ENCODE results near the gene CHPT1. TPM values are rescaled to one million over a fixed set of nuclear protein-coding genes. Genes with fewer than 3 reads are reported as not detected.
"Not testable (repeated sequence)": the region's sequence is repeated elsewhere in the genome, so short reads cannot be mapped to it uniquely, and the experiment has no call there.

The CHPT1 gene
- total RNA-seq, 3 donors from 2014 or later (not counting 1 experiment from before 2014, with no cell fraction given), result 3.9 to 23.6 (median 7.3) TPM

DNA sequence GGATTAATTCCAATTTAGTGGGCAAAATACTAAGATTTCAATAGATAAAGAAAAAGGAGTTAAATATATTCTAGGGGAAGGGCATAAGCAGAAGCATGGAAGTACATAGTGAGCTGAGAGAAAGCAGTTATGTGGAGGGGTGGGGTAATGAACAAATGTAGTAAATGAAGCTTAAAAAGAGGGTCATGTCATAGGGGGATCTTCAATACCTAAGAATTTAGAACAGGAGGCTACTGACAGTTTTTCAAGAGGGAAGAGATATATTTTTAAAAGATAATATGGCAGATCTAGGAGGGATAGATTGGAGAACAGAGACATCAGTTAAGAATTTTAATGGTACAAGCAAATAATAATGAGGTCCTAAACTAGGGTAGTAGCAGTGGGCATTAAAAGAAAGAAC is 32.4 kb downstream of the CHPT1 start:
- Mint-ChIP-seq H3K4me1 (no peaks in the 10 kb centered on the region), H3K27me3 (ENCODE audit: low read depth in 2 of 2) (no peaks in the 10 kb centered on the region)

DNA sequence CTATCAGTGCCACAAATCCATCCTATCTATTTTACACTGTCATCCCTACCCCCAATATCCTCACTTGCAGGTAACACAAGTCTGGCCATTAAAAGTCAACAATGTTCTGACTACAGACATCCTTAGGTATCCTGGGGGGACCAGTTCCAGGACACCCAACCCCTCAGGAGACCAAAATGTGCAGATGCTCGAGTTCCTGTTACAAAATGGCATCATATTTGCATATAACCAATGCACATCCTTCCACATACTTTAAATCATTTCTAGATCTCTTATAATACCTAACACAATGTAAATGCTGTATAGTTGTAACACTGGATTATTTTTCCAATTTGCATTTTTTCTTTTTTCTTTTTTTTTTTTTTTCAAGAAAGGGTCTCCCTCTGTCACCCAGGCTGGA is 34.9 kb downstream of the CHPT1 start:
- H3K36me3 ChIP-seq (ENCODE audit: control insufficient read depth, insufficient read depth, low read length), result peaks cover 27% of the 10 kb centered on the region
- intact Hi-C loops (cut with micrococcal nuclease), result no loop called here
- DNase-seq (no peak), ATAC-seq (no peak)
- no peaks in the 10 kb centered on the region for H3K27me3 ChIP-seq (ENCODE audit: control insufficient read depth, insufficient read depth, low read length)
- no peaks in the 10 kb centered on the region for H3K36me3 Mint-ChIP-seq
- H3K27ac ChIP-seq (ENCODE audit: low read length), result no peak overlapping the region
- no peaks in the 10 kb centered on the region for H3K4me1 Mint-ChIP-seq
- TF ChIP-seq, protein P1, sequence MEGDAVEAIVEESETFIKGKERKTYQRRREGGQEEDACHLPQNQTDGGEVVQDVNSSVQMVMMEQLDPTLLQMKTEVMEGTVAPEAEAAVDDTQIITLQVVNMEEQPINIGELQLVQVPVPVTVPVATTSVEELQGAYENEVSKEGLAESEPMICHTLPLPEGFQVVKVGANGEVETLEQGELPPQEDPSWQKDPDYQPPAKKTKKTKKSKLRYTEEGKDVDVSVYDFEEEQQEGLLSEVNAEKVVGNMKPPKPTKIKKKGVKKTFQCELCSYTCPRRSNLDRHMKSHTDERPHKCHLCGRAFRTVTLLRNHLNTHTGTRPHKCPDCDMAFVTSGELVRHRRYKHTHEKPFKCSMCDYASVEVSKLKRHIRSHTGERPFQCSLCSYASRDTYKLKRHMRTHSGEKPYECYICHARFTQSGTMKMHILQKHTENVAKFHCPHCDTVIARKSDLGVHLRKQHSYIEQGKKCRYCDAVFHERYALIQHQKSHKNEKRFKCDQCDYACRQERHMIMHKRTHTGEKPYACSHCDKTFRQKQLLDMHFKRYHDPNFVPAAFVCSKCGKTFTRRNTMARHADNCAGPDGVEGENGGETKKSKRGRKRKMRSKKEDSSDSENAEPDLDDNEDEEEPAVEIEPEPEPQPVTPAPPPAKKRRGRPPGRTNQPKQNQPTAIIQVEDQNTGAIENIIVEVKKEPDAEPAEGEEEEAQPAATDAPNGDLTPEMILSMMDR (IDR thresholded peaks at IDR 0.05), result no peak
- H3K4me3 Mint-ChIP-seq, result no peak overlapping the region
- no peaks in the 10 kb centered on the region for H3K4me1 ChIP-seq (ENCODE audit: control insufficient read depth, insufficient read depth, low read length)
- H3K9me3 Mint-ChIP-seq, result no peaks in the 10 kb centered on the region
- no peak overlapping the region for H3K4me3 ChIP-seq (ENCODE audit: low read length)
- no peaks in the 10 kb centered on the region for H3K27me3 Mint-ChIP-seq (ENCODE audit: low read depth in 2 of 2)
- H3K9me3 ChIP-seq (ENCODE audit: control insufficient read depth, insufficient read depth, low read length), result no peaks in the 10 kb centered on the region
- 60% methylated on average over 1 of the region's 1 CpG for WGBS (ENCODE audit: insufficient coverage)
- no peak overlapping the region for H3K27ac Mint-ChIP-seq

More for the DNA sequence above, 32.4 kb downstream of the CHPT1 start:
- H3K9me3 Mint-ChIP-seq, result no peaks in the 10 kb centered on the region
- Histone ChIP-seq H3K36me3 (ENCODE audit: control insufficient read depth, insufficient read depth, low read length) (peaks cover 41% of the 10 kb centered on the region), H3K9me3 (ENCODE audit: control insufficient read depth, insufficient read depth, low read length) (no peaks in the 10 kb centered on the region), H3K4me3 (ENCODE audit: low read length) (no peak overlapping the region), H3K27me3 (ENCODE audit: control insufficient read depth, insufficient read depth, low read length) (no peaks in the 10 kb centered on the region), H3K4me1 (ENCODE audit: control insufficient read depth, insufficient read depth, low read length) (no peaks in the 10 kb centered on the region), H3K27ac (ENCODE audit: low read length) (no peak overlapping the region)
- H3K4me3 Mint-ChIP-seq, result no peak overlapping the region
- TF ChIP-seq, protein P1 (IDR thresholded peaks at IDR 0.05), result no peak
- intact Hi-C loops (cut with micrococcal nuclease), result no loop called here
- no peak for DNase-seq
- no peaks in the 10 kb centered on the region for H3K36me3 Mint-ChIP-seq
- no peak for ATAC-seq
- no peak overlapping the region for H3K27ac Mint-ChIP-seq

DNA sequence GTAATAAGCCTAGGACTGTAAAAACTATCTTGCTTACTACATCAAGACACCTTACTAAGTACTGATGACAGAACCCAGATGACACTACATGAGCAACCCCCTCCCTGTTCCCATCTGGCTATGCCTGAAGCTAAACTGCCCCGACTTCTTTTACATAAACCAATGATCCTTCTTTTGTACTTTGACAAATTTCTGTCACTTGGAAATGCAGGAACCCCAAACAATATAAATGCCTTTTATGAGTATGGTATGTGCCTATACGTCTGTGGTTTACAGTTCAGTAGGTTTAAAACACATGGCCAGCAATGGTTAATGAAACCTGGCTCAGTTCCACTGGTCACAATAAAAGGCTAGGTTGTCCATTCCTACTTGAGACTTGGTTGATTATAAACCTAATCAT is 35.7 kb downstream of the CHPT1 start:
- DNase-seq (no peak), ATAC-seq (no peak)
- no peaks in the 10 kb centered on the region for H3K4me1 Mint-ChIP-seq
- Histone ChIP-seq H3K36me3 (ENCODE audit: control insufficient read depth, insufficient read depth, low read length) (peaks cover 25% of the 10 kb centered on the region), H3K27me3 (ENCODE audit: control insufficient read depth, insufficient read depth, low read length) (no peaks in the 10 kb centered on the region), H3K9me3 (ENCODE audit: control insufficient read depth, insufficient read depth, low read length) (no peaks in the 10 kb centered on the region), H3K4me3 (ENCODE audit: low read length) (no peak overlapping the region), H3K4me1 (ENCODE audit: control insufficient read depth, insufficient read depth, low read length) (no peaks in the 10 kb centered on the region), H3K27ac (ENCODE audit: low read length) (no peak overlapping the region)
- no peaks in the 10 kb centered on the region for H3K36me3 Mint-ChIP-seq
- H3K9me3 Mint-ChIP-seq, result no peaks in the 10 kb centered on the region
- TF ChIP-seq, protein P1 (IDR thresholded peaks at IDR 0.05), result no peak
- WGBS (ENCODE audit: insufficient coverage), result 87% methylated on average over 2 of the region's 2 CpGs
- H3K4me3 Mint-ChIP-seq, result no peak overlapping the region
- H3K27me3 Mint-ChIP-seq (ENCODE audit: low read depth in 2 of 2), result no peaks in the 10 kb centered on the region
- no peak overlapping the region for H3K27ac Mint-ChIP-seq
- intact Hi-C loops (cut with micrococcal nuclease), result no loop called here

DNA sequence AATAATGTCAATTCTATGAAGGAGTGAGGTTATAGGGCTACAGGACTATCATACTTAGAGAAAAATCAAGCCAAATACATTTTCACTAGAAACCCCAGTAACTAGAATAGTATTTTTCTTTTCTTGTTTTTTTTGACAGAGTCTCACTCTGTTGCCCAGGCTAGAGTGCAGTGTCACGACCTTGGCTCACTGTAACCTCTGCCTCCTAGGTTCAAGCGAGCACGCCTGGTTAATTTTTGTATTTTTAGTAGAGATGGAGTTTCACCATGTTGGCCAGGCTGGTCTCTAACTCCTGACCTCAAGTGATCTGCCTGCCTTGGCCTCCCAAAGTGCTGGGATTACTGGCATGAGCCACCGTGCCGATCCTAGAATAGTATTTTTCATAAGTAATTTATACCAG is 37.0 kb downstream of the CHPT1 start:
- WGBS (ENCODE audit: insufficient coverage), result 100% methylated on average over 3 of the region's 5 CpGs
- H3K27me3 Mint-ChIP-seq (ENCODE audit: low read depth in 2 of 2); intact Hi-C loops (cut with micrococcal nuclease); H3K4me3 Mint-ChIP-seq; H3K9me3 ChIP-seq (ENCODE audit: control insufficient read depth, insufficient read depth, low read length); H3K4me1 Mint-ChIP-seq; ATAC-seq; DNase-seq; H3K27ac Mint-ChIP-seq; H3K9me3 Mint-ChIP-seq; H3K36me3 Mint-ChIP-seq; H3K4me3 ChIP-seq (ENCODE audit: low read length); H3K27me3 ChIP-seq (ENCODE audit: control insufficient read depth, insufficient read depth, low read length); H3K27ac ChIP-seq (ENCODE audit: low read length); H3K4me1 ChIP-seq (ENCODE audit: control insufficient read depth, insufficient read depth, low read length): not testable (repeated sequence)
- peaks cover 15% of the 10 kb centered on the region for H3K36me3 ChIP-seq (ENCODE audit: control insufficient read depth, insufficient read depth, low read length)

All from natural killer cell (primary cell).